Measurements from ENCODE around the gene SLC18B1.

SLC18B1 gene

GRCh38 chr6:132741281-132741680 lies 57.2 kb downstream of the SLC18B1 start:
- DNase-seq: no peak

- no peak for DNase-seq
Measured at GRCh38 chr6:132736239-132736638, 62.2 kb downstream of the SLC18B1 start.

- no peak for DNase-seq
Measured at GRCh38 chr6:132734694-132735236, 63.7 kb downstream of the SLC18B1 start.

- DNase-seq: no peak
Measured at GRCh38 chr6:132733814-132734213, 64.6 kb downstream of the SLC18B1 start.

- no peak for DNase-seq
Measured at GRCh38 chr6:132733283-132733682, 65.2 kb downstream of the SLC18B1 start.

- DNase-seq: no peak
Measured at GRCh38 chr6:132731086-132731485, 67.4 kb downstream of the SLC18B1 start.

GRCh38 chr6:132730560-132730959 lies 67.9 kb downstream of the SLC18B1 start:
- DNase-seq: no peak

GRCh38 chr6:132728616-132729015 lies 69.8 kb downstream of the SLC18B1 start:
- no peak for DNase-seq

GRCh38 chr6:132726608-132726975 lies 71.8 kb downstream of the SLC18B1 start:
- no peak for DNase-seq

GRCh38 chr6:132725947-132726607 lies 72.4 kb downstream of the SLC18B1 start:
- DNase-seq: no peak

- DNase-seq: no peak
Measured at GRCh38 chr6:132725471-132725870, 73.0 kb downstream of the SLC18B1 start.

GRCh38 chr6:132719736-132720448 lies 78.5 kb downstream of the SLC18B1 start:
- no peak for DNase-seq

Data from femur (tissue), 1 donor.